HEK293 (cell line): ENCODE data around the gene INPP5B.

Experiments used
- CTCF ChIA-PET: fragments of 350-600 bp; formaldehyde crosslinking; extraction: SDS; loops from one replicate; lab custom pipeline; 2021; ENCODE audit warnings: antibody characterized with exemption; lab: Yijun Ruan, JAX
- POLR2A ChIA-PET: fragments of 300-600 bp; formaldehyde crosslinking; extraction: SDS; loops from one replicate; lab custom pipeline; 2020; ENCODE audit warnings: antibody characterized with exemption, inconsistent platforms; lab: Yijun Ruan, JAX
- H3K27ac ChIP-seq: fragments of 200-500 bp; sonication (Bioruptor generic); 2 replicates; pipeline ENCODE4 v1.5.1; 2014; ENCODE audit warnings: low read depth, low read length, control low read depth, inconsistent platforms; ENCODE audit errors: extremely low read depth
- H3K36me3 ChIP-seq, 2 experiments: fragments of 200-500 bp in 1 of 2; sonication (Bioruptor generic) in 1 of 2; 1 replicate in 1 of 2; 2 replicates in 1 of 2; pipeline ENCODE4 v1.5.1; 2014 to 2017; ENCODE audit warnings: inconsistent platforms in 2 of 2, low read length in 2 of 2; ENCODE audit not compliant: control insufficient read depth in 2 of 2, insufficient read depth in 1 of 2
- H3K4me1 ChIP-seq: fragments of 200-500 bp; sonication (Bioruptor generic); 2 replicates; pipeline ENCODE4 v1.5.1; 2014; ENCODE audit warnings: mild to moderate bottlenecking, low read length, inconsistent platforms; ENCODE audit not compliant: control insufficient read depth, insufficient read depth
- H3K4me3 ChIP-seq: 2 replicates; pipeline ENCODE4 v1.5.1; 2011; ENCODE audit warnings: low read depth, mild to moderate bottlenecking, control low read depth, low read length, moderate library complexity
- H3K9me3 ChIP-seq: fragments of 200-500 bp; sonication (Bioruptor generic); 2 replicates; pipeline ENCODE4 v1.5.1; 2014; ENCODE audit warnings: low read depth, low read length, inconsistent platforms; ENCODE audit not compliant: control insufficient read depth, insufficient read depth
- EGR2 ChIP-seq: fragments of 450-650 bp; formaldehyde crosslinking; IDR thresholded peaks from 2 replicates; pipeline ENCODE4 v1.5.1; 2016; ENCODE audit warnings: low read depth, missing biosample characterization, missing genetic modification characterization
- MZF1 ChIP-seq: fragments of 450-650 bp; formaldehyde crosslinking; IDR thresholded peaks from 2 replicates; pipeline ENCODE4 v1.5.1; 2017; ENCODE audit warnings: missing biosample characterization, missing genetic modification characterization, borderline replicate concordance
- ZEB2 ChIP-seq: fragments of 450-650 bp; formaldehyde crosslinking; IDR thresholded peaks from 2 replicates; pipeline ENCODE4 v1.5.1; 2016; ENCODE audit warnings: missing biosample characterization, missing genetic modification characterization
- ZFP41 ChIP-seq: fragments of 450-650 bp; formaldehyde crosslinking; IDR thresholded peaks from 2 replicates; pipeline ENCODE4 v1.5.1; 2016; ENCODE audit warnings: missing biosample characterization, missing genetic modification characterization, borderline replicate concordance
- ZNF221 ChIP-seq: fragments of 450-650 bp; formaldehyde crosslinking; IDR thresholded peaks from 2 replicates; pipeline ENCODE4 v1.5.1; 2017; ENCODE audit warnings: missing biosample characterization, missing genetic modification characterization, borderline replicate concordance
- ZNF239 ChIP-seq: fragments of 450-650 bp; formaldehyde crosslinking; IDR thresholded peaks from 2 replicates; pipeline ENCODE4 v1.5.1; 2016; ENCODE audit warnings: missing biosample characterization, missing genetic modification characterization
- ZNF354C ChIP-seq: fragments of 450-650 bp; formaldehyde crosslinking; IDR thresholded peaks from 2 replicates; pipeline ENCODE4 v1.5.1; 2016; ENCODE audit warnings: missing biosample characterization, missing genetic modification characterization, low read depth, borderline replicate concordance
- ZNF394 ChIP-seq: fragments of 450-650 bp; formaldehyde crosslinking; IDR thresholded peaks from 2 replicates; pipeline ENCODE4 v1.5.1; 2016; ENCODE audit warnings: missing biosample characterization, missing genetic modification characterization, mild to moderate bottlenecking, moderate library complexity, borderline replicate concordance
- ZNF558 ChIP-seq: fragments of 450-650 bp; formaldehyde crosslinking; IDR thresholded peaks from 2 replicates; pipeline ENCODE4 v1.5.1; 2016; ENCODE audit warnings: missing biosample characterization, missing genetic modification characterization
- ZNF585B ChIP-seq: fragments of 450-650 bp; formaldehyde crosslinking; IDR thresholded peaks from 2 replicates; pipeline ENCODE4 v1.5.1; 2016; ENCODE audit warnings: missing biosample characterization, missing genetic modification characterization
- ZNF596 ChIP-seq: fragments of 450-650 bp; IDR thresholded peaks from 2 replicates; pipeline ENCODE4 v1.5.0; 2018; ENCODE audit warnings: missing biosample characterization, mild to moderate bottlenecking, missing genetic modification characterization, moderate library complexity
- ZNF660 ChIP-seq: fragments of 450-650 bp; IDR thresholded peaks from 2 replicates; pipeline ENCODE4 v1.5.1; 2018; ENCODE audit warnings: missing biosample characterization, mild to moderate bottlenecking, missing genetic modification characterization
- TF ChIP-seq, protein P1 (sequence below): fragments of 450-650 bp; formaldehyde crosslinking; IDR thresholded peaks from 2 replicates; pipeline ENCODE4 v1.5.1; 2016; ENCODE audit warnings: missing biosample characterization, missing genetic modification characterization
- TF ChIP-seq, protein P2 (sequence below): fragments of 450-650 bp; formaldehyde crosslinking; IDR thresholded peaks from 2 replicates; pipeline ENCODE4 v1.5.1; 2016; ENCODE audit warnings: missing biosample characterization, missing genetic modification characterization, borderline replicate concordance
- TF ChIP-seq, protein P3 (sequence below): IDR thresholded peaks from 2 replicates; pipeline ENCODE4 v1.6.1; 2011; ENCODE audit warnings: mild to moderate bottlenecking, low read depth, low read length, borderline replicate concordance
- TF ChIP-seq, protein P4 (sequence below): fragments of 450-650 bp; formaldehyde crosslinking; IDR thresholded peaks from 2 replicates; pipeline ENCODE4 v1.5.1; 2016; ENCODE audit warnings: missing biosample characterization, missing genetic modification characterization

Gene INPP5B

DNA sequence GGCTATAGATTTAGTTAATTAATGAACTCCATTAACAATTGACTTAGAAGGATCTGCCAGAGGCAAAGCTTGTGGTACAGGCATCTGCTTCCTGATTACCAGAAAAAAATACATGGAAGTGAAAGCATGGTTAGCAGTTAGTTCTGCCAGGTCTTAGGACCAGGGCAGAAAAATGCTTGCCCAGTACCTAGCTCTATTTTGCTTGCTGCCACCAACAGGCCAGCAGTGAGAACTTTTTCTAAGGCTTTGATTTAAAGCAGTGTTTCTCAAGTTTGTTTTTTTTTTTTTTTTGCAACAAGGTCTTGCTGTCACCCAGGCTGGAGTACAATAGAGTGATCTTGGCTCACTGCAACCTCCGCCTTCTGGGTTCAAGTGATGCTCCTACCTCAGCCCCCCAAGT lies 71.0 kb downstream of the INPP5B start:
- no peaks in the 10 kb centered on the region for H3K9me3 ChIP-seq
- no peak overlapping the region for H3K4me3 ChIP-seq
- CTCF ChIA-PET: interaction anchor here (0.6 to 1.8 kb wide), 3 partner anchors 16 to 441 kb away, joined by 4 to 7 read pairs (median 4); partner anchors contain the start of gene MTF1
- H3K36me3 ChIP-seq: peaks cover 35 to 75% of the 10 kb centered on the region in 2 experiments
- TF ChIP-seq ZNF596: no peak
- TF ChIP-seq, protein P1, sequence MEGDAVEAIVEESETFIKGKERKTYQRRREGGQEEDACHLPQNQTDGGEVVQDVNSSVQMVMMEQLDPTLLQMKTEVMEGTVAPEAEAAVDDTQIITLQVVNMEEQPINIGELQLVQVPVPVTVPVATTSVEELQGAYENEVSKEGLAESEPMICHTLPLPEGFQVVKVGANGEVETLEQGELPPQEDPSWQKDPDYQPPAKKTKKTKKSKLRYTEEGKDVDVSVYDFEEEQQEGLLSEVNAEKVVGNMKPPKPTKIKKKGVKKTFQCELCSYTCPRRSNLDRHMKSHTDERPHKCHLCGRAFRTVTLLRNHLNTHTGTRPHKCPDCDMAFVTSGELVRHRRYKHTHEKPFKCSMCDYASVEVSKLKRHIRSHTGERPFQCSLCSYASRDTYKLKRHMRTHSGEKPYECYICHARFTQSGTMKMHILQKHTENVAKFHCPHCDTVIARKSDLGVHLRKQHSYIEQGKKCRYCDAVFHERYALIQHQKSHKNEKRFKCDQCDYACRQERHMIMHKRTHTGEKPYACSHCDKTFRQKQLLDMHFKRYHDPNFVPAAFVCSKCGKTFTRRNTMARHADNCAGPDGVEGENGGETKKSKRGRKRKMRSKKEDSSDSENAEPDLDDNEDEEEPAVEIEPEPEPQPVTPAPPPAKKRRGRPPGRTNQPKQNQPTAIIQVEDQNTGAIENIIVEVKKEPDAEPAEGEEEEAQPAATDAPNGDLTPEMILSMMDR (tag by site-specific recombination): peak; percentile 34; the same call in 1 of the 2 replicates
- TF ChIP-seq ZNF221: no peak
- H3K4me1 ChIP-seq: no peaks in the 10 kb centered on the region
- POLR2A ChIA-PET: interaction anchor here (0.6 to 0.7 kb wide), 3 partner anchors 26 to 107 kb away, joined by 3 to 7 read pairs (median 5); no protein-coding TSS in a partner anchor
- no peak overlapping the region for H3K27ac ChIP-seq

DNA sequence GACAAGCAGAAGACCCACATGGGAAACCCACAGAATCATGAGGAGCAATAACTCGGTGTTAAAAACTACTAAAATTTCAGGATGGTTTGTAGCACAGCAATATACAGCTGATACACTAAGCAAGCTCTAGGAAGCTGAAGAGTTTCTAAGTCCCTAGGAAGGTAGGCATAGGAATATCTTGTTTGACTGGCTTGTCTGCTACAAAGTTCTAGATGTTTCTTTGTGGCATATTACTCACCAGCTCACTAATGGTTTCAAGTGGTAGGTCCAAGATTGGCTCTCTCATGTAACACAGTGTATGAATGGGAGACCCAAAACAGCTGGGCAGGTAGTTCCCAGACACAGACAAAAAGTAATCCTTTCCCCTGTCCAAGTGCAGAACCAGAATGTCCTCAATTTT lies 74.2 kb downstream of the INPP5B start:
- no peak overlapping the region for H3K27ac ChIP-seq
- no peaks in the 10 kb centered on the region for H3K9me3 ChIP-seq
- ChIA-PET POLR2A (interaction anchor here (0.6 kb wide), 1 partner anchor 29 kb away, joined by 3 read pairs; no protein-coding TSS in a partner anchor), CTCF (interaction anchor here (1.3 kb wide), 1 partner anchor 13 kb away, joined by 5 read pairs; no protein-coding TSS in a partner anchor)
- H3K36me3 ChIP-seq: peaks cover 30 to 75% of the 10 kb centered on the region in 2 experiments
- no peak for TF ChIP-seq ZNF239 (tag by site-specific recombination)
- no peak for TF ChIP-seq ZFP41 (tag by site-specific recombination)
- no peak for TF ChIP-seq EGR2 (tag by site-specific recombination)
- no peak for TF ChIP-seq ZEB2 (tag by site-specific recombination)
- TF ChIP-seq MZF1: no peak
- no peak for TF ChIP-seq ZNF394
- TF ChIP-seq, protein P2, sequence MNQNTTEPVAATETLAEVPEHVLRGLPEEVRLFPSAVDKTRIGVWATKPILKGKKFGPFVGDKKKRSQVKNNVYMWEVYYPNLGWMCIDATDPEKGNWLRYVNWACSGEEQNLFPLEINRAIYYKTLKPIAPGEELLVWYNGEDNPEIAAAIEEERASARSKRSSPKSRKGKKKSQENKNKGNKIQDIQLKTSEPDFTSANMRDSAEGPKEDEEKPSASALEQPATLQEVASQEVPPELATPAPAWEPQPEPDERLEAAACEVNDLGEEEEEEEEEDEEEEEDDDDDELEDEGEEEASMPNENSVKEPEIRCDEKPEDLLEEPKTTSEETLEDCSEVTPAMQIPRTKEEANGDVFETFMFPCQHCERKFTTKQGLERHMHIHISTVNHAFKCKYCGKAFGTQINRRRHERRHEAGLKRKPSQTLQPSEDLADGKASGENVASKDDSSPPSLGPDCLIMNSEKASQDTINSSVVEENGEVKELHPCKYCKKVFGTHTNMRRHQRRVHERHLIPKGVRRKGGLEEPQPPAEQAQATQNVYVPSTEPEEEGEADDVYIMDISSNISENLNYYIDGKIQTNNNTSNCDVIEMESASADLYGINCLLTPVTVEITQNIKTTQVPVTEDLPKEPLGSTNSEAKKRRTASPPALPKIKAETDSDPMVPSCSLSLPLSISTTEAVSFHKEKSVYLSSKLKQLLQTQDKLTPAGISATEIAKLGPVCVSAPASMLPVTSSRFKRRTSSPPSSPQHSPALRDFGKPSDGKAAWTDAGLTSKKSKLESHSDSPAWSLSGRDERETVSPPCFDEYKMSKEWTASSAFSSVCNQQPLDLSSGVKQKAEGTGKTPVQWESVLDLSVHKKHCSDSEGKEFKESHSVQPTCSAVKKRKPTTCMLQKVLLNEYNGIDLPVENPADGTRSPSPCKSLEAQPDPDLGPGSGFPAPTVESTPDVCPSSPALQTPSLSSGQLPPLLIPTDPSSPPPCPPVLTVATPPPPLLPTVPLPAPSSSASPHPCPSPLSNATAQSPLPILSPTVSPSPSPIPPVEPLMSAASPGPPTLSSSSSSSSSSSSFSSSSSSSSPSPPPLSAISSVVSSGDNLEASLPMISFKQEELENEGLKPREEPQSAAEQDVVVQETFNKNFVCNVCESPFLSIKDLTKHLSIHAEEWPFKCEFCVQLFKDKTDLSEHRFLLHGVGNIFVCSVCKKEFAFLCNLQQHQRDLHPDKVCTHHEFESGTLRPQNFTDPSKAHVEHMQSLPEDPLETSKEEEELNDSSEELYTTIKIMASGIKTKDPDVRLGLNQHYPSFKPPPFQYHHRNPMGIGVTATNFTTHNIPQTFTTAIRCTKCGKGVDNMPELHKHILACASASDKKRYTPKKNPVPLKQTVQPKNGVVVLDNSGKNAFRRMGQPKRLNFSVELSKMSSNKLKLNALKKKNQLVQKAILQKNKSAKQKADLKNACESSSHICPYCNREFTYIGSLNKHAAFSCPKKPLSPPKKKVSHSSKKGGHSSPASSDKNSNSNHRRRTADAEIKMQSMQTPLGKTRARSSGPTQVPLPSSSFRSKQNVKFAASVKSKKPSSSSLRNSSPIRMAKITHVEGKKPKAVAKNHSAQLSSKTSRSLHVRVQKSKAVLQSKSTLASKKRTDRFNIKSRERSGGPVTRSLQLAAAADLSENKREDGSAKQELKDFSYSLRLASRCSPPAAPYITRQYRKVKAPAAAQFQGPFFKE (tag by site-specific recombination): no peak
- TF ChIP-seq, protein P3, sequence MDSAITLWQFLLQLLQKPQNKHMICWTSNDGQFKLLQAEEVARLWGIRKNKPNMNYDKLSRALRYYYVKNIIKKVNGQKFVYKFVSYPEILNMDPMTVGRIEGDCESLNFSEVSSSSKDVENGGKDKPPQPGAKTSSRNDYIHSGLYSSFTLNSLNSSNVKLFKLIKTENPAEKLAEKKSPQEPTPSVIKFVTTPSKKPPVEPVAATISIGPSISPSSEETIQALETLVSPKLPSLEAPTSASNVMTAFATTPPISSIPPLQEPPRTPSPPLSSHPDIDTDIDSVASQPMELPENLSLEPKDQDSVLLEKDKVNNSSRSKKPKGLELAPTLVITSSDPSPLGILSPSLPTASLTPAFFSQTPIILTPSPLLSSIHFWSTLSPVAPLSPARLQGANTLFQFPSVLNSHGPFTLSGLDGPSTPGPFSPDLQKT: no peak
- no peak for TF ChIP-seq ZNF354C
- no peak for TF ChIP-seq ZNF558 (tag by site-specific recombination)
- TF ChIP-seq ZNF660: no peak
- TF ChIP-seq, protein P4, sequence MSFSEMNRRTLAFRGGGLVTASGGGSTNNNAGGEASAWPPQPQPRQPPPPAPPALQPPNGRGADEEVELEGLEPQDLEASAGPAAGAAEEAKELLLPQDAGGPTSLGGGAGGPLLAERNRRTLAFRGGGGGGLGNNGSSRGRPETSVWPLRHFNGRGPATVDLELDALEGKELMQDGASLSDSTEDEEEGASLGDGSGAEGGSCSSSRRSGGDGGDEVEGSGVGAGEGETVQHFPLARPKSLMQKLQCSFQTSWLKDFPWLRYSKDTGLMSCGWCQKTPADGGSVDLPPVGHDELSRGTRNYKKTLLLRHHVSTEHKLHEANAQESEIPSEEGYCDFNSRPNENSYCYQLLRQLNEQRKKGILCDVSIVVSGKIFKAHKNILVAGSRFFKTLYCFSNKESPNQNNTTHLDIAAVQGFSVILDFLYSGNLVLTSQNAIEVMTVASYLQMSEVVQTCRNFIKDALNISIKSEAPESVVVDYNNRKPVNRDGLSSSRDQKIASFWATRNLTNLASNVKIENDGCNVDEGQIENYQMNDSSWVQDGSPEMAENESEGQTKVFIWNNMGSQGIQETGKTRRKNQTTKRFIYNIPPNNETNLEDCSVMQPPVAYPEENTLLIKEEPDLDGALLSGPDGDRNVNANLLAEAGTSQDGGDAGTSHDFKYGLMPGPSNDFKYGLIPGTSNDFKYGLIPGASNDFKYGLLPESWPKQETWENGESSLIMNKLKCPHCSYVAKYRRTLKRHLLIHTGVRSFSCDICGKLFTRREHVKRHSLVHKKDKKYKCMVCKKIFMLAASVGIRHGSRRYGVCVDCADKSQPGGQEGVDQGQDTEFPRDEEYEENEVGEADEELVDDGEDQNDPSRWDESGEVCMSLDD (tag by site-specific recombination): no peak
- no peak for TF ChIP-seq ZNF585B (tag by site-specific recombination)
- no peak overlapping the region for H3K4me3 ChIP-seq
- no peaks in the 10 kb centered on the region for H3K4me1 ChIP-seq
